PFSK-1 (cell line): ENCODE results near the gene CTDSPL2.

Experiments
- FOXP2 ChIP-seq: optimal IDR thresholded peaks from 2 replicates; pipeline ENCODE3; 2011; ENCODE audit warnings: borderline replicate concordance, control low read depth, inconsistent platforms; ENCODE audit not compliant: insufficient read depth; ENCODE audit errors: extremely low read length, extremely low read depth
- POLR2AphosphoS5 ChIP-seq: IDR thresholded peaks from 2 replicates; pipeline ENCODE4 v1.6.1; 2012; ENCODE audit warnings: low read depth, mild to moderate bottlenecking, control low read depth, low read length, moderate library complexity
- REST ChIP-seq, 2 experiments: IDR thresholded peaks; 2 replicates each; pipeline versions ENCODE4 v1.6.1 to v1.8.0; 2011 to 2012; ENCODE audit warnings: low read depth in 2 of 2, low read length in 2 of 2, control low read depth in 1 of 2, inconsistent platforms in 1 of 2, mild to moderate bottlenecking in 1 of 2, moderate library complexity in 1 of 2; ENCODE audit not compliant: insufficient read depth in 1 of 2
- SIN3A ChIP-seq: IDR thresholded peaks from 2 replicates; pipeline ENCODE4 v1.6.1; 2012; ENCODE audit warnings: mild to moderate bottlenecking, low read length, moderate library complexity, borderline replicate concordance; ENCODE audit not compliant: insufficient read depth
- TAF1 ChIP-seq: IDR thresholded peaks from 2 replicates; pipeline ENCODE4 v1.6.1; 2012; ENCODE audit warnings: low read length, control low read depth, borderline replicate concordance; ENCODE audit not compliant: insufficient read depth

CTDSPL2 gene

DNA sequence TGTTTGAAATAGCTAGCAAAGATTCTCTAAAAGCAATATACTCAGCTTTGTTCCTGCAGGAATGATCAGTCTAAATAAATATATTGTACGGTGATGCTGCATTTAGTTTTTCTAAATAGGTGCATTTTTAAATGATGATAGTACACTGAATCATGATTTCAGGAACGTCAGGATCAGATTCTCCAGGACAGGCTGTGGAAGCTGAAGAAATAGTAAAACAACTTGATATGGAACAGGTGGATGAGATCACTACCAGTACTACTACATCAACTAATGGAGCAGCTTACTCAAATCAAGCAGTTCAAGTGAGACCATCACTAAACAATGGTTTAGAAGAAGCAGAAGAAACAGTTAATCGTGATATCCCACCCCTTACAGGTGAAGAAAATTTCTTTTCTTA, 63.2 kb downstream of the CTDSPL2 start:
- no peak for TF ChIP-seq SIN3A
- TF ChIP-seq FOXP2 = no peak
- TF ChIP-seq REST (IDR thresholded peaks at IDR 0.05; ENCODE audit: insufficient read depth in 1 of 2, low read depth in 2 of 2, low read length in 2 of 2) = no peak
- no peak for TF ChIP-seq TAF1
- TF ChIP-seq POLR2AphosphoS5 = no peak

- TF ChIP-seq REST (IDR thresholded peaks at IDR 0.05; ENCODE audit: insufficient read depth in 1 of 2, low read depth in 2 of 2, low read length in 2 of 2) (no peak), TAF1 (no peak), POLR2AphosphoS5 (no peak), FOXP2 (no peak), SIN3A (no peak)
Observed at GRCh38 chr15:44492040-44492439, 64.6 kb downstream of the CTDSPL2 start.

GRCh38 chr15:44492672-44493071, 65.2 kb downstream of the CTDSPL2 start:
- TF ChIP-seq TAF1 (no peak), SIN3A (no peak), FOXP2 (no peak), REST (IDR thresholded peaks at IDR 0.05; ENCODE audit: insufficient read depth in 1 of 2, low read depth in 2 of 2, low read length in 2 of 2) (no peak), POLR2AphosphoS5 (no peak)

GRCh38 chr15:44495562-44495961, 68.1 kb downstream of the CTDSPL2 start:
- TF ChIP-seq TAF1 = no peak
- no peak for TF ChIP-seq POLR2AphosphoS5
- no peak for TF ChIP-seq SIN3A
- TF ChIP-seq FOXP2 = no peak
- no peak for TF ChIP-seq REST (IDR thresholded peaks at IDR 0.05; ENCODE audit: insufficient read depth in 1 of 2, low read depth in 2 of 2, low read length in 2 of 2)

- TF ChIP-seq REST (IDR thresholded peaks at IDR 0.05; ENCODE audit: insufficient read depth in 1 of 2, low read depth in 2 of 2, low read length in 2 of 2) (no peak), POLR2AphosphoS5 (no peak), SIN3A (no peak), TAF1 (no peak), FOXP2 (no peak)
Observed at GRCh38 chr15:44500555-44500954, 73.1 kb downstream of the CTDSPL2 start.
